Transverse colon (tissue), 4 donors: Measurements from ENCODE around the gene SPRR1A.

Experiments
- CTCF ChIP-seq, 5 experiments: fragments of 200-600 bp in 3 of 5; fragments of 450-650 bp in 2 of 5; sonication (generic) in 3 of 5; IDR thresholded peaks; 1 replicate in 2 of 5; 2 replicates in 3 of 5; pipeline ENCODE4 v1.5.1; 2016 to 2017; ENCODE audit warnings: antibody characterized with exemption in 5 of 5, inconsistent platforms in 3 of 5, mild to moderate bottlenecking in 2 of 5, moderate library complexity in 1 of 5
- POLR2A ChIP-seq: fragments of 450-650 bp; IDR thresholded peaks from one replicate; pipeline ENCODE4 v1.6.1; 2016; ENCODE audit warnings: antibody characterized with exemption, mild to moderate bottlenecking, moderate library complexity
- POLR2AphosphoS5 ChIP-seq, 3 donors: sonication (generic); formaldehyde crosslinking; IDR thresholded peaks; one replicate each; pipeline ENCODE4 v1.6.1; 2016; ENCODE audit warnings: antibody characterized with exemption in 3 of 3

- TF ChIP-seq CTCF (IDR thresholded peaks at IDR 0.05) (no peak), POLR2A (no peak), POLR2AphosphoS5 (IDR thresholded peaks at IDR 0.05) (no peak)
Observed at GRCh38 chr1:152961226-152961891, 22.5 kb upstream of the SPRR1A start.
